OCI-LY7 (cell line): ENCODE data around the gene CFAP141.

ENCODE experiments used
- CTCF ChIP-seq: fragments of 200-600 bp; sonication (generic); conservative IDR thresholded peaks from 2 replicates; pipeline ENCODE4 v1.5.1; 2014; ENCODE audit warnings: mild to moderate bottlenecking, antibody characterized with exemption, low read length, moderate library complexity, mixed read lengths
- EZH2phosphoT487 ChIP-seq: fragments of 200-600 bp; sonication (generic); IDR thresholded peaks from 2 replicates; pipeline ENCODE4 v1.6.1; 2018; ENCODE audit warnings: low read depth, borderline replicate concordance, mild to moderate bottlenecking, mixed run types, antibody characterized with exemption, low read length, moderate library complexity, mixed read lengths

- no peak for TF ChIP-seq CTCF
- TF ChIP-seq EZH2phosphoT487: no peak
Observed at GRCh38 chr1:154158307-154159125, 47.6 kb downstream of the CFAP141 start.
